GM21619 (cell line): ENCODE data around the gene TSC22D1.

Experiments used
- ATAC-seq: cut with Tn5 transposase; IDR thresholded peaks from one replicate; pipeline ENCODE4 v1.9.1; 2021; ENCODE audit not compliant: unreplicated experiment

The TSC22D1 gene

DNA sequence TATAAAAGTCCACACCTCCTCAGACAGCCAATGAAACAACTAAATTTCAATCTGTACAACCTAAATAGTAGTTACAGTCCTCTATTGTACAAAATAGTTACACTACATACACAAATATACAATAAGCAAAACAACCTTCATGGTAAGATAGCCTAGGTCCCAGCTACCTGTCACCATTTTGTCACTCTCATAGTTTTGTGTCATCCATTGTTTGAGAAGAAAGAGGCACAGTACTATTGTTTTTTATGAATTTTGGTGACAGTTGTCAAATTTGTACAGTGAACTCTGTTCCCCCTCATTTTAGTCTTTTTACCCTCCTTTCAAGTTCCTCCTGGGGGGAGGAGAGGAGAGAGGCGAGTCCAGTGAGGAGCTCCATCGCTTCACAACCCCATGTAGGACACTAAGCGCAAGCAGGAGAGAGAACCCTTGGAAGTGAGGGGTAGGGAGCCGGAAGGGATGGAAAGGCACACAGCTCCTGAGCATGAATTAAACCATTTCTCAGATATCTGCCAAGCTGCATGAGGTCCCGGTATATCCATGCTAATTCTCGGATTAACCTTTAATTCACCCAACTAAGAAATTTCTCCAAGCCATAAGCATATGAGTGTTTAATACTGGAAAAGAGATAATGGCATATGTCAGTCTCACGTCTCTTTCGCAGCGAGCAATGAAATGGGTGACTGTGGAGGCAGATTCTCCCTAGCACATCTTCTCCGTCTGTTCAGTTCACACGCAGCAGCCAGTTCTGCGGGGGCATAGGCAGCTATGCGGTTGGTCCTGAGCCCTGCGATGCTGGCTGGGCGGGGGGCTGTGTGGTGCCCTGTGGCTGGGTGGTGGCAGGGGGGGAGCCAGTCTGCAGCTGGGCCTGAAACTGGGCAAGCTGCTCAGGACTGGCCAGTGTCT, 142.0 kb downstream of the TSC22D1 start:
- no peak for ATAC-seq

DNA sequence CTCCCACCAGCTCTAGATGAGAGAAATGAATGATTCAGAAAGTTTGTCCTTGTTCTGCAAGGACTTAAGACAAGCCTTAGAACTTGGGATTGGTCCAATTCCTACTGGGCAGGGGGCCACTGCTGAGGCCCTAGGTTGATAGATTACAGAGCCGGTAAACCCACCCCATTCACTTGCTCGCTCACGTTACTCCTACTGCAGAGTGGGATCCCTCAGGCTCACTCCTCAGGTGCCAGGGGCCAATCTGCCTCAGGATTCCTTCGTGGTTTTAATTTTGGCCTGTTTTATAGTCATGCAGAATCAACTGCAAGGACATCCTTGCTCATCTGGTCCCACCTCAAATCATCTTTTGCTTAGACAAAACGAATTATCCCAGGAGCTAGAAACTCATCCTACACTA, 143.5 kb downstream of the TSC22D1 start:
- no peak for ATAC-seq

DNA sequence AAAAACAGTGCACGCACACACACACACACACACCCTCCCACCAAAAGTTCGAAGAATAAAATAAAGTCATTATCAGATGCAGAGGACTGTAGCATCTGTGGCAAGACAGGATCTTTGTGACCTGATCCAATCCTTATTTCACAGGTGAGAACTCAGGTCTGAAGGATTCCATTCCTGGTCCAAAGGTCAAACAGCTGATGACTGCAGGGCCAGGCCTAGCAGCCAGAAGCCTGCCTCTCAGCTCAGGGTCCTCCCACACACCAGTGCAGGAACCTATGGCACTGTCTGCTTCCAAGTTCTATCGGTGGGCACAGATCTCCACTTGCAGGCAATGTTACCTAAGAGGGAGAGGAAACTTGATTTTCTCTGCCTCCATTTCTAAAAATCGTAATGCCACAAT, 145.0 kb downstream of the TSC22D1 start:
- no peak for ATAC-seq

DNA sequence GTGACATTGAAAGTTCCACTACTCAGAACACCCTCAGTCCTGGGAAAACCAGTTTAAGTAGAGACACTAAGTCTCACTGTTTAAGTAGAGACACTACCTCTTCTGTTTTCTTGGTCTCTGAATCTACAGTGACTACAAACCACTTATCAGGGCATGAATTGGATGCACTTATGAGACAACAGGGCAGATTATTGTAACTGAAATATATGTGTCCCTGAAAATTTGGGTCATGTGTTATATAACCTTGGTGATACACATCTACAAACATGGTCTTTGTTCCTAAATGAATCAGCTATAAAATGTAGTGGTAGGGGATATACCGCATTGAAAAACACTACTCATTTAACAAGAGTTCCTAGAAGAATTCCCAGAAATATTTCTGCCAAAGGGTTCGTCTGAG, 146.8 kb downstream of the TSC22D1 start:
- ATAC-seq, result no peak

DNA sequence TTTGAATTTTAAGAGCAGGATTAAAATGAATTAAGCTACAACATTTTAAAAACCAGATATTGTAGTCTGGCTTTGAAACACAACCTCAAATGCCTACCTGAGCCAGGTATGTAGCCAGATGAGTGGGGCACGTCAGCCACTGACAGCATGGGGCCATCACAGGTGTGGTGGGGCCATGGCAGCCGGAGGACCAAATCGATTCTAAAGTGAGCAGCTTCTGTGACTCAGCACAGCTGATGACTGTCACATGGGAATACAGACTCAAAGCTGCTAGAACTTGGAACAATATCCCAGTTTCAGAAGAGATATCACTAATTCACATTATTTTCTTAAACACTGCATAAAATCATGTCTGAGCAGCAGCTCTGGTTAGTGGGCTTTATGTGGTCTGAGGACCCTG, 149.7 kb downstream of the TSC22D1 start:
- ATAC-seq, result no peak

DNA sequence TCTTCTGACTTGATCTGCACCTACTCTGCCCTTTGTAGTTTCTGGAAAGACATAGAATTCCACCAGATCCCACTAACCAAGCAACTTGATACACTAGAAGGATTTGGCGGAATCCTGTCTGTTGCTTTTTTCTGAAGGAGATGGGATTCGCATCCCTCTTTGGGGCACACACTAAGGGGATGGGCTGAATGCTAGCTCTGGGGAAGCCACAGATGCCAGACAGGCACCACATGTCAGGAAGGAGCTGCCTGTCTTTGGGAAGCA, 150.4 kb downstream of the TSC22D1 start:
- ATAC-seq, result no peak

DNA sequence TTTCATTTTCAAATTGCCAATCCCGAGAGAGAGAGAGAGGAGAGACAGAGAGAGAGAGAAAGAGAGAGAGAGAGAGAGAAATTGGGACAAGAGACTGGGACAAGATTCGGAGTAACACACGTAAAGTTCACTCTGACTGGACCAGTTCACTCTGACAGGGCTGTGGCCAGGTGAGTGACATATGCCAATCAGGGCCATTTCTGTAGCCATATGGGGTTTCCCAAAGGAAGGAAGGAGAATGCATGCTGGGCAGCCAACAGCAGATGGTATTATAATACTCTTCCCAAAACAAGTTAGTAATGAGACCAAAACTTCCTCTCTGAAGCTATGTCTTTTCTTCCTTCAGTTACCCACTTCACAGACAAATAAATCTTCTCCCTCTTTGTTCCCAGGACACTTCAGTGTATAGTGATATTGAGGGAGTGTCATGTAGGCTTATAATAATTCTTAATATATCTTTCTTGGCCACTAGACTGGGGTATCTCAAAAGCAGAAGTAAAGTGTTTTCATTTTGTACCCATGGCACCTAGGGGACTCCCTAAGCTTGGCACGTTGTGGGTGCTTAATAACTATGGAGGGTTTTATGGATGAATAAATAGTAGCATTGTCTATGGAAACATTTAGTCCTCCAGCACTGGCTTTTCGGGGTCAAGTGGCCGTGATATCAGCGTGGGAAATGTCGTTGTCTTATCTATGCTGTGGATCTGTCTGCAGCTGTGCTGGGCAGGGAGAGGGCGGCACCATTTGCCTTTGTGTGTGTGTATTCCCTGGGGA, 150.9 kb downstream of the TSC22D1 start:
- ATAC-seq, result no peak

DNA sequence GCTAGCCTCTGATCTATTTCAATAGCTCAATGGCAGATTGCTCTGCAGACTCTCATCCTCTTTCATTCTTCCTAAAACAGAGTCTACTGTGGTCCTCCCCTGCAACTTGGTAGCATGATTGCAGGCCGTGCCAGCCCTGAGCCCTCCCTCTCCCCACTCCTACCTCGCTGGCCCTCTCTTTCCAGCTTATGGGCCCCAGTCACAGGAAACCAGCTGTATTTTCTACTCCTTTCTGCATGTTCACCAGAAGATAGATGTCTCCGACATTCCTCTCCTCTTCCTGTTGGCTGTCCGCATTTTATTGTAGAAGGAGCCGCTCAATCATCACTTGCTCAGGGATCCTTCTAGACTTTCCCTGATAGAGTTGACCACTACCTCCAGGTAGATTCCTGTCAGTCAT, 152.3 kb downstream of the TSC22D1 start:
- ATAC-seq, result no peak

DNA sequence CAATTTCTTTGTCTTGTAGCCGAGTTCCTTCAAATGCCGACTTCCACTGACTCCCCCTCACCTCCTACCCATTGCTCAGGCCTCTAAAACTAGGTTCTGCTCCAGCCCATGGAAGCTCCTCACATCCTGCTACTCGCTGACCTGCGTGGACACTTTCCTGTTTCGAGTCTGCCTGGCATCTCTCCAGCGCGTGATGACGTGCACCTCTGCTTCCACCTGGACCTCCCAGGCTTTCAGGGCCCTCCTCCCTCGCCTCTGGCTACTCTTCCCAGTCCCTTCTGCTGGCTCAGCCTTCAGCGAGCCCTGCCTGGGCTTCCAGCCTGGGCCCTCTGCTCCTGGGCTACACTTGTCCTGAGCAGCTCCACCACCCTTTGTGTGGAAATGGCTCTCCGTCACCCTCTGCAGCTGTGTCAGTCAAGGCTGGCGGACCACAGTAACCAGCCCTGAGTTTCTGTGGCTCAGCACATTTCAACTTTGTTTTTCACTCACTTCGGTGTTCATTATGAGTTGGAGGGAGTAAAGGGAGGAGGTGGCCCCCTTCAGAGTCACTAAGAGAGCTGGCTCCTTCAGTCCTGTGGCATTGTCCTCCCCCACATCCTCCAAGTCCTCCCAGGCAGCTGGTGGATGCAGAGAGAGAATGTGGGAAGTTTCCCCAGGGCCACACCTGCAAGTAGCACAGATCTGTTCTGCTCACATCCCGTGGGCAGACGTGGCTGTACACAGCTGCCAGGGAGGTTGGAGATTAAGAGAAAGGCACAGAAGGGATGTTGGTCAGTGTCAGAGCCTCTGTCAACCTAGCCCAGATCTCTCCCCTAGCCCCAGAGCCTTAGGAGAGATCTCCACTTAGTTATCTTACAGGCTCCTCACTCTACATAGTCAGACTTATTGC, 153.1 kb downstream of the TSC22D1 start:
- ATAC-seq, result no peak

DNA sequence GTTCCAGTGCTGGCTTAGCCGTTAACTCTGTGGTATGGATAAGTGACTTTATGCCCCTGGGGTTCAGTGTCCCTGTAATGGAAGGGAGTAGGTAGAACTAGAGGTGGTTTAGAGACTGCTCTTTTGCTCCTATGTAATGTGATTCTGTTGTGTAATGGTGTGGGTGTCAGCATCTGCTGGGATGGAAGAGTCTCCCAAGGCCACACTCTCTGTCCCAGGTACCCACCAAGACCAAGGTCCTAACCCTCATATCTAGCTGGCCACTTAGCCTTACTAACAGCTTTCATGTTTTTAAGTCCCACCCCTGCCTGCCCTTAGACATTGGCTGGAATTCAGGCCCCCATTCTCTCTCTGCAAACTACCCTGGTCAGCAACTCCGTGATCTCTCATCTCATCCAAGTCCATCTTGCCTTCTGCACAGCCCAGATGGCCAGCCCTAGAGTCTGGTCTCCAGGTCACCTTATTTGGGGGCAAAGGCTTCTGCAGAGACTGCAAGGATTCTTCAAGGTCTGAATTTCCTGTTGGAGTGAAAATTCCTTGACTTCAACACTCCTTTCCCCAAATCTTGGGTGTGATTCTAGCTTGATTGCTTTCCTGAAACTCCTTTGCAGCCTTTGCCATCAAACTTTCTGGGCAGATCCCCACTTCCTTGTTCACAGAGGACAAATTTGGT, 154.1 kb downstream of the TSC22D1 start:
- no peak for ATAC-seq

DNA sequence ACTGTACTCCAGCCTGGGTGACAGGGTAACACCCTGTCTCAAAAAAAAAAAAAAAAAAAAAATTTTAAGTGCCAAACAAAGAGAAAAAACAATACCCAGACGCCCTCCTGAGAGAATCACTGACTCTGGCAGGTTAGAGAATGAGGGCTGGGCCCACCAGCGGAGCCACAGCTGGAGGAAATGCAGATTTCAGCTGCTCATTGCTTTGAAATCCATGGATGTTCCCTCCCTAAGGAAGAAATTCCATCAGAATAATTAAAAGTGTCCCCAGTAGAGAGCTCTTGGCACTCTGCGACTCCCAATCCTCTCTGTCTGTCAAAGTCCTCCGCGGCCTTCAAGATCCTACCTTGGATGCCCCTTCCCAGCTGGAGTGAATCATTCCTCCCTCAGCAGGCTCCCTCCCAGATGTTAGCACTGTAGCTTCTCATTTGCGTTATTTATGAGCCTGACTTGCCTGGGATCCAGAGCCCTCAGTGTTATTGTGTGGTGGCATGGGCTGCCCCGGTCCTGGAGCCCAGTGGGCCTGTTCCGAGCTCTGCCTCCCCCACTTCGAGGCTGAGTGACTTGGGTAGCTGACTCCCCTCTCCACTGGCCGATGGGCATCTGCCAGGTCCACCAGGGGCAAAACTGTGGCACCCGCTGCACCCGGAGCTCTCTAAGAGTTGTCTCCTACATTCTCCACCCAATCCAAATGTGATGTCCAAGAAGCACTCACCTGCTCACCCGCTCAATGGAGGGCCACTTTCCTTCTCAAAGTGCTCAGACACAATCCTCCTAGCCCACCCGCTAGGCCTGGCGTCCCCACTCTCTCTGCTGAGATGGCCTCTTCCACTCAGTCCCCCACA, 155.5 kb downstream of the TSC22D1 start:
- ATAC-seq, result no peak

DNA sequence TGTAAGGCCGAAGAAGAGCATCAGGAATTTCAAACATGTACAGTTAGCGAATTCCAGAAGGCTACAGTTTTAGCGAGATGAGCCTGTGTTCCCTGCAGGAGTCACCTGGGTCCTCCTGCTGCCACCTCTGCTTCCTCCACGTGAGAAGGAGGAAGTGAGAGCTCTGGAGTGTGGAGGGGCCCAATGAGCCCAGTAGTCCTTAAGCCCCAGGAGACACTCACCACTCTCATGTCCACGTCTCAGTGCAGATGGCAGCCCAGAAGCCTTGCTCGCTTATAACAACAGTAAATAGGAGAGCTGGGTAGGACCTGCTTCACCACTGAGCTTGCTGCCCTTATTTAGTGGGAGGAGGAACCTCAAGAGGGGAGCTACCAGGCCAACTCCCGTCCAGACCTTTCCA, 158.3 kb downstream of the TSC22D1 start:
- ATAC-seq, result no peak

DNA sequence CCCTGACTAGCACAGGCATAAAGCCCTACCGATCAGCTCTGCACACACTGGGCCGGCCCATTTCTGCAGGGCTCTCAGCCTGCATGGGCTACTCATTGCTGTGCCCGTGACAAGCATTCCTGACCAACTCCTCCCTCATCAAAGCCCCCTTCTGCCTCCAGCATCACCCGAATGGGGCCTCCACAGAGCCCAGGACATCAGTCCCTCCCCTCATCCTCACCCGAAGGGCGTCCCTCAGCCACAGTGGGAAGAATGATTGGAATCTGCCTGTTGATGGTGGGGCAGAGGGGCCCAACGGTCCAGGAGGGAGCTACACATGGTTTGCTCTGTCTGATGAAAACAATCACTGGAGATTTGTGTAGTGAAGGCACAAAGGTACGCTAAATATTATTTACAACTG, 158.7 kb downstream of the TSC22D1 start:
- ATAC-seq, result no peak

DNA sequence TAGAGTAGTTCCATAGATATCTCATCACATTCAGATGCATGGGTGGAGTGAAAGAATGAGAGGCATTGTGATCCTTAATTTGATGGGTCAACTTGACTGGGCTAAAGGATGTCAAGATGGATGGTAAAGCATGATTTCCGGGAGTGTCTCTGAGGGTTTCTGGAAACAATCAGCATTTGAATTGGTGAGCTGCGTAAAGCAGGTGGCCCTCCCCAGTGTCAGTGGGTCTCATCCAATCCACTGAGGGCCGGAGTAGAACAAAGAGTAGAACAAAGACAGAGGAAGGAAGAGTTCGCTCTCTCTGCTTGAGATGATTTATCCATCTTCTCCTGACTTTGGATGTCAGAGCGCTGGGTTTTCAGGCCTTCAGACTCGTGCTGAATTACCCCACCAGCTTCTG, 159.4 kb downstream of the TSC22D1 start:
- ATAC-seq, result no peak

DNA sequence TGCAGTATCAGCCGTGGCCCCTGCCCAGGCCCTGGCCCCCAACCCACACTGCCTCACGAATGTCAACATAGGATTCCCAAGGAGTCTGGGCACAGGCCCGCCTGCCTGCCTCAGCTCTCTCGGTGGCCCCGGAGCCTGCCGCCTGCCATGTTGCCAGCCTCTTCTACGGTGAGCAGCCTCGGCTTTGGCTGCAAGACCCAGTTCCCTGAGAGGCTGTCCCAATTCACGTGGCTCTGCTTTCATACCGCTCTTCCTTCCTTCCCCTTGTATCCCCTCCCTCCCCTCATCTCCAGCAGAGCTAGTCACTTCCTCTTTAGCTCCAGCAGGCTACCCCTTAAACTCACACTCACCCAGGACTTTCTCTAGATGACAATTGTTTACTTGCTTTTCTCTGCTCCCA, 159.8 kb downstream of the TSC22D1 start:
- no peak for ATAC-seq

DNA sequence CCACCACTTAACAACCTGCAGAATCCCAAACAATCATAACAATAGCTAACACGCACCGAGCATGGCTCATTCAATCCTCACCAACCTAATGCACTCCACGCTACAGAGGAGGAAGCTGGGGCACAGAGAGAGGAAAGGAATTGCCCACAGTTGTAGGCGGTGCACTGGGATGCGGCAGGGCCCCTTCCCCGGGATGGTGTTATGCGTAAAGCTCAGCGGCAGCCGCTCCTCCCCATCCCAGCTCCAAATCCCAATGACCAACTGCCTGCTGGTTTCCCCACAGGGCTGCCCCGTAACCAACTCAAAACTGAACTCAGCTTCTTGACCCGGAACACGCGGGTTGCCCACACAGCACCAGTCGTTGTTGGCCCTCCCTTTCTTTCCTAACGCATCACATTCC, 160.3 kb downstream of the TSC22D1 start:
- ATAC-seq, result no peak

DNA sequence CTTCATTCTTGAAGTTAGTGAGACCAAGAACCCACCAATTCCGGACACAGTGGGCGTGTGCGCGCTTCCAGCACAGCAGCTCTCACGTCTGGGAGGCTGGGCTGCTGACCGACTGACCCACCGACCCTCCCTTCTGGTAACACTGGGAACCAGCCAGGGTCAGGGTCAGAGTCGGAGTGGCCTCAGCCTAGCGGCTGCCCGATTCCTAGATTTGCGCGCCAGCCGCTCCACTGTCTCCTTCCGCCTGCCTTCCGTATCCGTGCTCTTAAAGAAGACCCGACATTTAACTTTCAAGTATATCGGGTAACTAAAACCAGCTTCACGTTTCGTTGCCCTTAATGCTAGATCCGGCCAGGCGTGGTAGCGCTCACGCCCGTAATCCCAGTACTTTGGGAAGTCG, 161.4 kb downstream of the TSC22D1 start:
- ATAC-seq, result no peak

DNA sequence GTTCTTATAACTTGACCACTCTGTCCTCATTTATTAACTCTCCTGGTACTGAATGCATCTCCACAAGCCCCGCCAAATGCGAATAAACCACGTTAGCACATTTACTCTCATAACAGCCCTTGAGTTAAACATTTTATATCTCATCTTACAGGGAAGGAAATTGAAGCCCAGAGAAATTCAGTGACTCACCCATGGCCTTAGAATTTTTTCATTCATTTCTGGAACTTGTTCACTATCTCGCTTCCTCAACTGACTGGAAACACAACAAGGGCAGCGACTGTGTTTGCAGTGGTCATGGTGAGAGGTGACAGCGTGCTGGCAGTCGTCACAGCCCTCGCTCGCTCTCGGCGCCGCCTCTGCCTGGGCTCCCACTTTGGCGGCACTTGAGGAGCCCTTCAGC, 163.0 kb downstream of the TSC22D1 start:
- ATAC-seq, result no peak

DNA sequence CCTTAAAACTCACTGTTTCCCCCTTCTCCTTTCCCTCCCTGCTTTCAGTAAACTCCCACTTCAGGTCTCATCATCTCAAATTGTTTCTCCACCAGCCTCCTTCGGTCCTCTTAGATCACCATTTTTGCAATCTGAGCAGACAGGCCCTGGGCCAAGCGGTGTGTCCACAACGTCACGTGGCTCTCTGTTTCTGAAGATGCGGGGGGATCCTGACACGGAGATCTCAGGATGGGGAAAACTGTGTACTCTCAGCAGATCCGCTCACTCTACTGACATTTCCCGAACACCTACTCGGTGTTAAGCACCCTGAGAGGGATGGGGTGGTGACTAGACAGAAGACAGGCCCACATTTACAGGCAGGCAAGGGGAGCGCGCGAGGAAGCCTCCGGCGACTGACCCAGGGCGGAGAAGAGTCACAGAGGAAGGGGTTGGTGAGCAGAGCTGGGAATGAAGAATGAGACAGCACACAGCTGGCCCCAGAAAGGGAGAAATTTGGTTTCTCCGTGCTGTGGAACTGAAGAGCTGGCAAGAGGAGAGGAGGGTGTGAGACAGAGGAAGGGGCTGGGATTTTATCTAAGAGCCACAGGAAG, 163.7 kb downstream of the TSC22D1 start:
- no peak for ATAC-seq

DNA sequence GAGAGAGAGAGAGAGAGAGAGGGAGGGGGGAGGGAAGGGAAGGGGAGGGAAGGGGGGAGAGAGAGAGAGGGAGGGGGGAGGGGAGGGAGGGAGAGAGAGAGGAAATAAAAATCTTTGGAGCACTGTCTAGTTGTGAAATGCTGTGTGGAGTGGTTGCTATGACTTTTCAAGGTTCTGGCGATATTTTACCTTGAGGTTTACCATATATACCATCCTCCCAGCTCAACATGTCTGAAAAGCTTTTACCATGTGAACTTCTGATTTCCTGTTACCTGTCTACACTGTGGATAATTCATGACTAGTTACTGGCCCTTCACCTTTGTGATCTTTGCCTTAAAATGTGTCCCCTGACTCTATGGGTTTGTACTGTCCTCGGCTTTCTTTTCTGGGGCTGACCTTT, 164.3 kb downstream of the TSC22D1 start:
- ATAC-seq, result no peak
